Measurements from ENCODE around the gene TPM3. TPM values are rescaled to one million over a fixed set of nuclear protein-coding genes. Genes with fewer than 3 reads are reported as not detected.
A peak's percentile ranks its signal among the peaks of the same experiment; 100 is the strongest.

Gene TPM3
- total and polyA plus RNA-seq, 9 of the 15 experiments (the other 6 are each of a cell fraction or from before 2014, with no cell fraction given) = 202 to 604 (median 421) TPM

- TF ChIP-seq ZHX1 (conservative IDR thresholded peaks at IDR 0.05; ENCODE audit: low read length) = no peak
- TF ChIP-seq SUPT5H (IDR thresholded peaks at IDR 0.05) = no peak
- 0 out of 2 replicates have a peak, but pooled peaks have one; percentile 40 for TF ChIP-seq CHAMP1 (IDR thresholded peaks at IDR 0.05)
- peak; percentile 55; the same call in 1 of the 2 replicates for TF ChIP-seq PHB2 (IDR thresholded peaks at IDR 0.05; ENCODE audit: low read depth)
- TF ChIP-seq XRCC4 (IDR thresholded peaks at IDR 0.05; ENCODE audit: extremely low read depth, insufficient read depth, insufficient read length) = no peak
- TF ChIP-seq MLLT1 (IDR thresholded peaks at IDR 0.05) = peak in 1 of 2 experiments; percentile 79; a peak in 1 of 4 replicates
- TF ChIP-seq ZNF583 (CRISPR knock-in tag; IDR thresholded peaks at IDR 0.05) = no peak
- TF ChIP-seq NCOA2 (IDR thresholded peaks at IDR 0.05; ENCODE audit: partially characterized antibody in 2 of 2) = no peak
- TF ChIP-seq ELF1 (tag; IDR thresholded peaks at IDR 0.05) = no peak
- TF ChIP-seq SRSF1 (IDR thresholded peaks at IDR 0.05; ENCODE audit: low read depth, low read length) = no peak
- TF ChIP-seq ZBTB17 (CRISPR knock-in tag; IDR thresholded peaks at IDR 0.05) = no peak
- TF ChIP-seq, protein P1, sequence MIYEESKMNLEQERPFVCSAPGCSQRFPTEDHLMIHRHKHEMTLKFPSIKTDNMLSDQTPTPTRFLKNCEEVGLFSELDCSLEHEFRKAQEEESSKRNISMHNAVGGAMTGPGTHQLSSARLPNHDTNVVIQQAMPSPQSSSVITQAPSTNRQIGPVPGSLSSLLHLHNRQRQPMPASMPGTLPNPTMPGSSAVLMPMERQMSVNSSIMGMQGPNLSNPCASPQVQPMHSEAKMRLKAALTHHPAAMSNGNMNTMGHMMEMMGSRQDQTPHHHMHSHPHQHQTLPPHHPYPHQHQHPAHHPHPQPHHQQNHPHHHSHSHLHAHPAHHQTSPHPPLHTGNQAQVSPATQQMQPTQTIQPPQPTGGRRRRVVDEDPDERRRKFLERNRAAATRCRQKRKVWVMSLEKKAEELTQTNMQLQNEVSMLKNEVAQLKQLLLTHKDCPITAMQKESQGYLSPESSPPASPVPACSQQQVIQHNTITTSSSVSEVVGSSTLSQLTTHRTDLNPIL (CRISPR knock-in tag; IDR thresholded peaks at IDR 0.05) = no peak
- TF ChIP-seq TRIM28 (IDR thresholded peaks at IDR 0.05) = peak; percentile 60
- TF ChIP-seq ESRRA (IDR thresholded peaks at IDR 0.05; ENCODE audit: borderline replicate concordance, low read depth) = peak; percentile 94
- TF ChIP-seq ZC3H8 (IDR thresholded peaks at IDR 0.05) = no peak
- TF ChIP-seq XRCC5 (IDR thresholded peaks at IDR 0.05; ENCODE audit: low read depth, low read length) = no peak
- no peak for TF ChIP-seq HDAC8 (tag; IDR thresholded peaks at IDR 0.05)
- TF ChIP-seq, protein P2, sequence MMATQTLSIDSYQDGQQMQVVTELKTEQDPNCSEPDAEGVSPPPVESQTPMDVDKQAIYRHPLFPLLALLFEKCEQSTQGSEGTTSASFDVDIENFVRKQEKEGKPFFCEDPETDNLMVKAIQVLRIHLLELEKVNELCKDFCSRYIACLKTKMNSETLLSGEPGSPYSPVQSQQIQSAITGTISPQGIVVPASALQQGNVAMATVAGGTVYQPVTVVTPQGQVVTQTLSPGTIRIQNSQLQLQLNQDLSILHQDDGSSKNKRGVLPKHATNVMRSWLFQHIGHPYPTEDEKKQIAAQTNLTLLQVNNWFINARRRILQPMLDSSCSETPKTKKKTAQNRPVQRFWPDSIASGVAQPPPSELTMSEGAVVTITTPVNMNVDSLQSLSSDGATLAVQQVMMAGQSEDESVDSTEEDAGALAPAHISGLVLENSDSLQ (IDR thresholded peaks at IDR 0.05) = 0 out of 2 replicates have a peak, but pooled peaks have one; percentile 29
- 0 out of 4 replicates have a peak, but pooled peaks of 1 of the 2 experiments have one; percentile 18 for TF ChIP-seq NRF1 (conservative IDR thresholded peaks at IDR 0.05 in 1 of 2, IDR thresholded peaks at IDR 0.05 in 1 of 2)
- peak; percentile 56 for TF ChIP-seq DACH1 (IDR thresholded peaks at IDR 0.05; ENCODE audit: partially characterized antibody)
- no peak for TF ChIP-seq ELF2 (CRISPR knock-in tag; IDR thresholded peaks at IDR 0.05)
Measured at GRCh38 chr1:154186852-154187501, 4.9 kb downstream of the TPM3 start (continued).

All from K562 (cell line).